Kidney (tissue), 22 donors: ENCODE data around the gene LY86. TPM values are rescaled to one million over a fixed set of nuclear protein-coding genes. Genes with fewer than 3 reads are reported as not detected.
A peak's percentile ranks its signal among the peaks of the same experiment; 100 is the strongest.

ENCODE experiments used
- DNase-seq, 5 donors: peaks; one replicate each; pipeline ENCODE4 v3.0.0-alpha.2; 2013 to 2020
- FAIRE-seq: peaks from 2 replicates; lab custom pipeline; 2012; peaks lifted over from hg19 to GRCh38; lab: Jason Lieb, UNC
- H3K27ac ChIP-seq, 2 donors: one replicate each; pipeline ENCODE4 v1.7.0; 2013; ENCODE audit warnings: low read depth in 2 of 2, low read length in 2 of 2, inconsistent platforms in 1 of 2
- H3K27me3 ChIP-seq: one replicate; pipeline ENCODE4 v1.7.1; 2013; ENCODE audit warnings: low read length, inconsistent platforms; ENCODE audit not compliant: control insufficient read depth, insufficient read depth
- H3K36me3 ChIP-seq, 3 donors: one replicate each; pipeline versions ENCODE4 v1.7.0 to v1.7.1; 2013; ENCODE audit warnings: low read length in 3 of 3, control low read depth in 1 of 3, inconsistent platforms in 1 of 3; ENCODE audit not compliant: insufficient read depth in 3 of 3, control insufficient read depth in 2 of 3
- H3K4me1 ChIP-seq, 3 donors: one replicate each; pipeline versions ENCODE4 v1.7.0 to v1.7.1; 2013; ENCODE audit warnings: low read length in 3 of 3, inconsistent platforms in 1 of 3, low read depth in 1 of 3; ENCODE audit not compliant: control insufficient read depth in 2 of 3, insufficient read depth in 2 of 3
- H3K4me3 ChIP-seq, 3 donors: one replicate each; pipeline versions ENCODE4 v1.7.0 to v1.8.1; 2013; ENCODE audit warnings: low read length in 3 of 3, control low read depth in 1 of 3, inconsistent platforms in 1 of 3
- H3K9ac ChIP-seq, 3 donors: one replicate each; pipeline versions ENCODE4 v1.7.0 to v1.7.1; 2013; ENCODE audit warnings: low read length in 3 of 3, control low read depth in 1 of 3, inconsistent platforms in 1 of 3
- H3K9me3 ChIP-seq, 3 donors: one replicate each; pipeline versions ENCODE4 v1.7.0 to v1.7.1; 2013; ENCODE audit warnings: low read length in 3 of 3, control low read depth in 1 of 3, inconsistent platforms in 1 of 3; ENCODE audit not compliant: control insufficient read depth in 2 of 3, insufficient read depth in 1 of 3
- CTCF ChIP-seq: IDR thresholded peaks from 3 replicates; pipeline ENCODE4 v1.5.1; 2012; ENCODE audit warnings: mild to moderate bottlenecking, moderate library complexity, borderline replicate concordance; ENCODE audit not compliant: insufficient read depth; ENCODE audit errors: extremely low read depth
- intact Hi-C: fragments of 100-400 bp; cut with DNase I; formaldehyde crosslinking; loops from one replicate; pipeline ENCODE4 v1.11.1; 2022
- long read RNA-seq, 10 donors: library from polyadenylated mRNA in 1 of 10; unstranded in 1 of 10; transcript quantifications; one replicate each; pipeline ENCODE4 v2.0.0 and lab custom pipeline, GENCODE V29; 2021 to 2026
- polyA plus RNA-seq: library from polyadenylated mRNA; stranded (reverse); fragments of 350-450 nt; fragmentation: Illumina TruSeq; extraction: RNeasy Lipid Tissue Mini Kit (QIAGEN cat#74804); gene quantifications from one replicate; pipeline ENCODE4 v1.2.3, GENCODE V29; 2014; ENCODE audit warnings: low read depth, low replicate concordance; ENCODE audit not compliant: insufficient read depth
- total RNA-seq: library from RNA; stranded (reverse); fragmentation: NEBNext Ultra II Directional; extraction: Animal tissue kit (Norgen Biotek cat#: 25700); gene quantifications from one replicate; pipeline ENCODE4 v1.2.1, GENCODE V29; 2021
- donor health status: control.
- donor health status: control.
- donor health status: control.
- donor health status: control.
- donor health status: control.
- donor health status: DM: yes; HTN: yes; CAD: no.
- donor health status: Normal renal cell carcinoma (clear cell type).

The LY86 gene
- total RNA-seq: 6.1 TPM
- polyA plus RNA-seq: 4.8 TPM
- long read RNA-seq, donor 1: 0 reads
- long read RNA-seq, donor 2, partial matches to known transcripts: 0 of 1 reads
- long read RNA-seq, donor 2, other reads (novel, unspliced or antisense): 0 of 1 reads
- long read RNA-seq, donor 3, partial matches to known transcripts: 0 of 2 reads
- long read RNA-seq, donor 3, other reads (novel, unspliced or antisense): 0 of 2 reads
- long read RNA-seq, donor 4, partial matches to known transcripts: 0 of 1 reads
- long read RNA-seq, donor 4, other reads (novel, unspliced or antisense): 0 of 1 reads
- long read RNA-seq, donor 5, partial matches to known transcripts: 0 of 1 reads
- long read RNA-seq, donor 5, other reads (novel, unspliced or antisense): 0 of 1 reads
- long read RNA-seq, donor 6, partial matches to known transcripts: 0 of 2 reads
- long read RNA-seq, donor 6, other reads (novel, unspliced or antisense): 0 of 2 reads
- long read RNA-seq, donor 7, partial matches to known transcripts: 0 of 1 reads
- long read RNA-seq, donor 7, other reads (novel, unspliced or antisense): 1 of 1 reads
- long read RNA-seq, donor 8: 0 reads
- long read RNA-seq, donor 9: 0 reads
- long read RNA-seq, donor 10, partial matches to known transcripts: 0 of 1 reads
- long read RNA-seq, donor 10, other reads (novel, unspliced or antisense): 0 of 1 reads

DNA sequence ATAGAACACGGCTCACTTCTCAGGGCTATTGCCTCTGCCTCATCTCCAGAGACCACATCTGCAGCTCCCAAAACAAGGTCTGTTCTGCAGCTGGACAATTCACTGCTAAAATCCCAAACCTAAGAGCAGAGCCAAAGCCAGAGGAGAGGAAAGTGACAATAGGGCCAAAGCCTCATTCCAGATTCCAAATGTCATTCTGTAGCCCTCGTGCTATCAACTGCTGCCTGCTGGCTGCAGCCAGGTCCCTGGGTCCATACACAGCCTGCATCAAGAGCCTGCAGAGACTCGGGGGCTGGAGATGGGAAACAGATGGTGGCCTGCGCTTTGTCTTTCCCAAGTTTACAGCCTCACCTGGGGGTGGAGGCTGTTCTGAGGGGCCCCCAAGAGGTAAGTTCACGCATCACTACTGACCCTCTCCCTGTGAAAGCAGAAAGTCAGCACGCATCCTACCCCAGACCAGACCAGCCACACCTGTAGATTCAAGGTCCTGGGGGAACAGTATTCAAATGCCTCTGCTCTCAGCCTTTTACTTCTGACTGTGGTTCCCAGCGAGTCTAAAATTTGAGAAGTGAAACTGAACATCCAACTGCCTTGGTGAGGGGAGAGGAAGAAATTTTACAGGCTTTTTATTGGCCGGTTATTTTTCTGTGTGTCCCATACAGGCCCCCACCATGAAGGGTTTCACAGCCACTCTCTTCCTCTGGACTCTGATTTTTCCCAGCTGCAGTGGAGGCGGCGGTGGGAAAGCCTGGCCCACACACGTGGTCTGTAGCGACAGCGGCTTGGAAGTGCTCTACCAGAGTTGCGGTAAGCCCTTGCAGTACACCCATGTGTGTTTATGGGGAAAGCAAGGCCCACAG lies at the start of gene LY86:
Gene LY86, plus strand, starts transcription at position 657 of the 860 bp plus-strand sequence. Its CDS starts 15 bp downstream, at position 672.
- no peak for FAIRE-seq
- DNase-seq: peak in 1 of 5 donors; percentile 75
- Histone ChIP-seq H3K4me3 (no peak within 1 kb of the TSS), H3K9ac (no peak within 1 kb of the TSS), H3K27ac (no peak within 1 kb of the TSS), H3K36me3 (no peaks in the 10 kb centered on the region), H3K27me3 (no peaks in the 10 kb centered on the region), H3K9me3 (no peaks in the 10 kb centered on the region), H3K4me1 (peaks cover 0 to 5% (median 0%) of the 10 kb centered on the region in 3 donors)
- intact Hi-C loops: no loop called here
- no peak for TF ChIP-seq CTCF

DNA sequence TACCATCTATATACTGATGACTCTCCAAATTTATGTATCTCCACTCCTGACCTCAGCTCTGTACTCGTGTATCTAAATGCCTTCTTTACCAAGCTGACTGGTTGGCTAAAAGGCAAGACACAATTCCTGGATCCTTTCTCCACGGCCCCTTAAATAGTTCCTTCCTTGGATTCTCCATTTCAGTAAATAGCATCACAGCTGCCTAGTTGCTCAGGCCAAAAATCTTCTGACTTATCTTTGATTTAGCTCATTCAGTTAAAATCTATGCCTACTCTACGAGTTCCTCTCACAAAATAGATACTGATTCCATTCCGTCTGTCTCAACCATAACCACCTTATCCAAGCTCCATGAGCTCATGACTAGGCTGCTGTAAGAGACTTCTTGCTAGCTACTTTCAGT lies 49.5 kb upstream of the LY86 start:
- no peak for TF ChIP-seq CTCF
- Histone ChIP-seq H3K4me1 (no peaks in the 10 kb centered on the region), H3K27me3 (no peaks in the 10 kb centered on the region), H3K36me3 (no peaks in the 10 kb centered on the region), H3K9me3 (no peaks in the 10 kb centered on the region), H3K27ac (no peak overlapping the region), H3K9ac (no peak overlapping the region), H3K4me3 (no peak overlapping the region)
- FAIRE-seq: no peak
- intact Hi-C loops: no loop called here
- no peak for DNase-seq

- no peak for TF ChIP-seq CTCF
- Histone ChIP-seq H3K36me3 (no peaks in the 10 kb centered on the region), H3K9ac (no peak overlapping the region), H3K9me3 (no peaks in the 10 kb centered on the region), H3K27me3 (no peaks in the 10 kb centered on the region), H3K4me1 (peaks cover 0 to 7% (median 0%) of the 10 kb centered on the region in 3 donors), H3K27ac (no peak overlapping the region), H3K4me3 (no peak overlapping the region)
- DNase-seq: no peak
- intact Hi-C loops: no loop called here
- no peak for FAIRE-seq
Observed at GRCh38 chr6:6542357-6542756, 46.2 kb upstream of the LY86 start.
